Measurements from ENCODE around the gene RAB20.

RAB20 gene

DNA sequence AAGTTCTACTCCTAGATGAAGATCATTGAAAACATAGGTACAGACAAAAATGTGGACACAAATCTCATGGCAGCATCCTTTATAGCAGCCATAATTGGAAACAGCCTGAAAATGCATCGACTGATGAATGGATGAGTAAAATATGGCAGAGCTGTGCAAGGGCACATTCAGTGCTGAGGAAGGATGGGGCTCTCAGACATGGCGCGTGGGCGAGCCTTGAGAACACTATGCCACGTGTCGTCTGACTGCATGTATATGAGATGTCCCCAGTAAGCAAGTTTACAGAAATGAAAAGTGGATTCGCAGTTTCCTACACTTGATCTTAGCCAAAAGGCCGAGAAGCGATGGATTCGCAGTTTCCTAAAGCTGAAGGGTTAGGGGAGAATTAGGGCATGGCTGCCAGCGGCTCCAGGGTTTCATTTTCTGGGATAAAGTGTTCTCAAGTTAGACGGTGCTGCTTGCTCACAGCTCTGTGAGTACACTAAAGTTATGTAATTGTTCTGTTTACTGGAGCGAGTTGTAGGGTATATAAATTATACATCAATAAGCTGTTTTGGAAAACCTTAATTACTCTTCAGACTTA, 78.0 kb downstream of the RAB20 start:
- Histone ChIP-seq H4K20me1 (ENCODE audit: insufficient read depth, low read length) (no peaks in the 10 kb centered on the region), H3K9me2 (ENCODE audit: low read depth, low read length) (no peaks in the 10 kb centered on the region), H3K4me1 (ENCODE audit: insufficient read depth, low read length, severe bottlenecking) (no peaks in the 10 kb centered on the region), H3K4me3 (ENCODE audit: low read depth, low read length, poor library complexity, severe bottlenecking) (no peak overlapping the region), H3K9me3 (ENCODE audit: low read length) (no peaks in the 10 kb centered on the region), H3F3A (ENCODE audit: insufficient read depth, low read length) (no peaks in the 10 kb centered on the region), H3K9ac (ENCODE audit: low read length) (no peak overlapping the region), H3K36me3 (ENCODE audit: insufficient read depth, low read length) (no peaks in the 10 kb centered on the region), H3K27ac (ENCODE audit: low read depth, low read length, poor library complexity, severe bottlenecking) (no peak overlapping the region), H3K79me2 (ENCODE audit: insufficient read depth, low read length) (no peaks in the 10 kb centered on the region), H3K27me3 (ENCODE audit: insufficient read depth, low read length) (peaks cover 10% of the 10 kb centered on the region; the same call in 1 of the 2 replicates), H3K4me2 (ENCODE audit: low read length) (no peak overlapping the region), H2AFZ (ENCODE audit: low read length) (no peak overlapping the region)
- no peak for TF ChIP-seq EZH2 (IDR thresholded peaks at IDR 0.05; ENCODE audit: borderline replicate concordance, low read length)
- TF ChIP-seq, protein P1, sequence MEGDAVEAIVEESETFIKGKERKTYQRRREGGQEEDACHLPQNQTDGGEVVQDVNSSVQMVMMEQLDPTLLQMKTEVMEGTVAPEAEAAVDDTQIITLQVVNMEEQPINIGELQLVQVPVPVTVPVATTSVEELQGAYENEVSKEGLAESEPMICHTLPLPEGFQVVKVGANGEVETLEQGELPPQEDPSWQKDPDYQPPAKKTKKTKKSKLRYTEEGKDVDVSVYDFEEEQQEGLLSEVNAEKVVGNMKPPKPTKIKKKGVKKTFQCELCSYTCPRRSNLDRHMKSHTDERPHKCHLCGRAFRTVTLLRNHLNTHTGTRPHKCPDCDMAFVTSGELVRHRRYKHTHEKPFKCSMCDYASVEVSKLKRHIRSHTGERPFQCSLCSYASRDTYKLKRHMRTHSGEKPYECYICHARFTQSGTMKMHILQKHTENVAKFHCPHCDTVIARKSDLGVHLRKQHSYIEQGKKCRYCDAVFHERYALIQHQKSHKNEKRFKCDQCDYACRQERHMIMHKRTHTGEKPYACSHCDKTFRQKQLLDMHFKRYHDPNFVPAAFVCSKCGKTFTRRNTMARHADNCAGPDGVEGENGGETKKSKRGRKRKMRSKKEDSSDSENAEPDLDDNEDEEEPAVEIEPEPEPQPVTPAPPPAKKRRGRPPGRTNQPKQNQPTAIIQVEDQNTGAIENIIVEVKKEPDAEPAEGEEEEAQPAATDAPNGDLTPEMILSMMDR (IDR thresholded peaks at IDR 0.05; ENCODE audit: low read length), result no peak

GRCh38 chr13:110480161-110480560, 81.4 kb downstream of the RAB20 start:
- Histone ChIP-seq H3K79me2 (ENCODE audit: insufficient read depth, low read length) (no peaks in the 10 kb centered on the region), H3K9me2 (ENCODE audit: low read depth, low read length) (no peaks in the 10 kb centered on the region), H3K4me2 (ENCODE audit: low read length) (no peak overlapping the region), H2AFZ (ENCODE audit: low read length) (no peak overlapping the region), H3F3A (ENCODE audit: insufficient read depth, low read length) (no peaks in the 10 kb centered on the region), H3K36me3 (ENCODE audit: insufficient read depth, low read length) (no peaks in the 10 kb centered on the region), H3K4me1 (ENCODE audit: insufficient read depth, low read length, severe bottlenecking) (peaks cover 7% of the 10 kb centered on the region), H3K9me3 (ENCODE audit: low read length) (no peaks in the 10 kb centered on the region), H3K27me3 (ENCODE audit: insufficient read depth, low read length) (peaks cover 18% of the 10 kb centered on the region; the same call in 1 of the 2 replicates), H3K9ac (ENCODE audit: low read length) (no peak overlapping the region), H3K27ac (ENCODE audit: low read depth, low read length, poor library complexity, severe bottlenecking) (no peak overlapping the region), H3K4me3 (ENCODE audit: low read depth, low read length, poor library complexity, severe bottlenecking) (no peak overlapping the region), H4K20me1 (ENCODE audit: insufficient read depth, low read length) (no peaks in the 10 kb centered on the region)
- no peak for TF ChIP-seq EZH2 (IDR thresholded peaks at IDR 0.05; ENCODE audit: borderline replicate concordance, low read length)
- TF ChIP-seq, protein P1 (IDR thresholded peaks at IDR 0.05; ENCODE audit: low read length), result no peak

DNA sequence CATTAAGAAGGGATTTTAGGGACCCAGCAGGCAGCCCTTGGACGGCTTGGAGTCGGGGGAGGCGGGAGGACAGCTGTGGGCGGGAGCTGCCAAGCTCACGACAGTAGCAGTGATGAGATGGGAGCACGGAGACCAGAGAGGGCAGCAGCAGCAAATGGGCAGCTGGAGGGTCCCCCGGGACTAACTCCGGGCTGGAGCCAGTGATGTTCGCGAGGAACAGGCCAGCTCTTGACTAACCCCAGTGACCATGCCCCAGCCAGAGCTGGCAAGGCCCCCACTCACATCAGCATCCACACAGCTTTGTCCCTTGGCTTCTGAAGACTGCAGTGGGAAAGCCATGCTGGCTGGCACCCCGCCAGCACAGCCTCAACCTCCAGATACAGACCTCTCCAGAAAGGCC, 81.9 kb downstream of the RAB20 start:
- H4K20me1 ChIP-seq (ENCODE audit: insufficient read depth, low read length), result no peaks in the 10 kb centered on the region
- no peak overlapping the region for H3K4me2 ChIP-seq (ENCODE audit: low read length)
- H2AFZ ChIP-seq (ENCODE audit: low read length), result no peak overlapping the region
- H3K36me3 ChIP-seq (ENCODE audit: insufficient read depth, low read length), result no peaks in the 10 kb centered on the region
- H3K4me1 ChIP-seq (ENCODE audit: insufficient read depth, low read length, severe bottlenecking), result peaks cover 7% of the 10 kb centered on the region
- H3K9me2 ChIP-seq (ENCODE audit: low read depth, low read length), result no peaks in the 10 kb centered on the region
- peaks cover 18% of the 10 kb centered on the region; the same call in 1 of the 2 replicates for H3K27me3 ChIP-seq (ENCODE audit: insufficient read depth, low read length)
- H3F3A ChIP-seq (ENCODE audit: insufficient read depth, low read length), result no peaks in the 10 kb centered on the region
- H3K27ac ChIP-seq (ENCODE audit: low read depth, low read length, poor library complexity, severe bottlenecking), result no peak overlapping the region
- no peak overlapping the region for H3K9ac ChIP-seq (ENCODE audit: low read length)
- H3K79me2 ChIP-seq (ENCODE audit: insufficient read depth, low read length), result no peaks in the 10 kb centered on the region
- no peaks in the 10 kb centered on the region for H3K9me3 ChIP-seq (ENCODE audit: low read length)
- no peak overlapping the region for H3K4me3 ChIP-seq (ENCODE audit: low read depth, low read length, poor library complexity, severe bottlenecking)
- TF ChIP-seq, protein P1 (IDR thresholded peaks at IDR 0.05; ENCODE audit: low read length), result no peak
- no peak for TF ChIP-seq EZH2 (IDR thresholded peaks at IDR 0.05; ENCODE audit: borderline replicate concordance, low read length)
